Endothelial cell of umbilical vein (primary cell): ENCODE results near the gene PALD1. TPM values are rescaled to one million over a fixed set of nuclear protein-coding genes. Genes with fewer than 3 reads are reported as not detected.

Source experiments
- BruUV-seq: library from RNA; stranded (reverse); fragments of 400-500 nt; replicated peaks from 2 replicates; lab custom pipeline; 2021; lab: Mats Ljungman, UMichigan
- CTCF ChIA-PET: fragments of 300-600, 350-600 bp; sonication (Branson Sonifier 250); formaldehyde crosslinking; loops from one replicate; lab custom pipeline; 2021; ENCODE audit warnings: antibody characterized with exemption, inconsistent platforms; lab: Charles Lee
- POLR2A ChIA-PET: fragments of 300-600, 350-600 bp; sonication (Branson Sonifier 250); formaldehyde crosslinking; loops from one replicate; lab custom pipeline; 2021; ENCODE audit warnings: antibody characterized with exemption, inconsistent platforms; lab: Charles Lee
- DNase-seq: peaks from one replicate; pipeline ENCODE4 v3.0.0-alpha.2; 2011; ENCODE audit warnings: low read depth, low spot score
- FAIRE-seq: peaks from 2 replicates; lab custom pipeline; 2011; peaks lifted over from hg19 to GRCh38; lab: Jason Lieb, UNC
- H2AFZ ChIP-seq: 2 replicates; pipeline ENCODE4 v1.6.0; 2012; ENCODE audit warnings: low read depth, low read length, control low read depth, inconsistent platforms
- H3K27ac ChIP-seq: 2 replicates; pipeline ENCODE4 v1.5.1; 2011; ENCODE audit warnings: low read depth, mild to moderate bottlenecking, control low read depth, low read length, moderate library complexity; ENCODE audit not compliant: insufficient read depth
- H3K27me3 ChIP-seq, 2 experiments: 2 replicates each; pipeline versions ENCODE4 v1.6.0 to v1.6.1; 2011; ENCODE audit warnings: low read length in 2 of 2, mixed read lengths in 1 of 2; ENCODE audit not compliant: control insufficient read depth in 2 of 2, insufficient read depth in 2 of 2
- H3K36me3 ChIP-seq, 2 experiments: 2 replicates in 1 of 2; 3 replicates in 1 of 2; pipeline ENCODE4 v1.5.1; 2011; ENCODE audit warnings: low read length in 2 of 2, mild to moderate bottlenecking in 1 of 2, moderate library complexity in 1 of 2; ENCODE audit not compliant: control insufficient read depth in 2 of 2, insufficient read depth in 2 of 2; ENCODE audit errors: extremely low read depth in 1 of 2
- H3K4me1 ChIP-seq: 3 replicates; pipeline ENCODE4 v1.5.1; 2011; ENCODE audit warnings: mild to moderate bottlenecking, low read length; ENCODE audit not compliant: control insufficient read depth, insufficient read depth; ENCODE audit errors: extremely low read depth
- H3K4me2 ChIP-seq: 2 replicates; pipeline ENCODE4 v1.6.1; 2011; ENCODE audit warnings: low read length, control low read depth, mixed read lengths; ENCODE audit not compliant: insufficient read depth
- H3K4me3 ChIP-seq, 3 experiments: fragments of 200-600 bp in 1 of 3; sonication (generic), shearing (Covaris generic) in 1 of 3; replicated peaks in 1 of 3; 2 replicates each; pipeline ENCODE4 v1.5.1; 2011 to 2016; ENCODE audit warnings: control low read depth in 3 of 3, low read length in 3 of 3, mild to moderate bottlenecking in 2 of 3, inconsistent platforms in 1 of 3, low read depth in 1 of 3, moderate library complexity in 1 of 3; ENCODE audit not compliant: insufficient read depth in 1 of 3
- H3K79me2 ChIP-seq: 2 replicates; pipeline ENCODE4 v1.6.0; 2012; ENCODE audit warnings: low read length, inconsistent platforms; ENCODE audit not compliant: control insufficient read depth, insufficient read depth
- H3K9ac ChIP-seq: replicated peaks from 2 replicates; pipeline ENCODE3; 2011; ENCODE audit warnings: low read length, control low read depth; ENCODE audit not compliant: insufficient read depth; ENCODE audit errors: extremely low read depth
- H3K9me1 ChIP-seq: replicated peaks from 3 replicates; pipeline ENCODE4 v1.6.0; 2011; ENCODE audit warnings: mild to moderate bottlenecking, low read length; ENCODE audit not compliant: control insufficient read depth, insufficient read depth; ENCODE audit errors: extremely low read depth
- H3K9me3 ChIP-seq: replicated peaks from 2 replicates; pipeline ENCODE4 v1.5.1; 2012; ENCODE audit warnings: low read length, inconsistent platforms; ENCODE audit not compliant: control insufficient read depth, insufficient read depth
- H4K20me1 ChIP-seq: replicated peaks from 2 replicates; pipeline ENCODE3; 2011; ENCODE audit warnings: mild to moderate bottlenecking, low read length; ENCODE audit not compliant: control insufficient read depth, insufficient read depth; ENCODE audit errors: extremely low read depth
- EZH2 ChIP-seq: IDR thresholded peaks from 2 replicates; pipeline ENCODE4 v1.6.1; 2012; ENCODE audit warnings: borderline replicate concordance, low read depth, mild to moderate bottlenecking, moderate library complexity, low read length, inconsistent platforms; ENCODE audit not compliant: severe bottlenecking
- FOS ChIP-seq: IDR thresholded peaks from 2 replicates; pipeline ENCODE4 v1.6.1; 2011; ENCODE audit warnings: mild to moderate bottlenecking, low read length, moderate library complexity, borderline replicate concordance; ENCODE audit not compliant: insufficient read depth
- GATA2 ChIP-seq: IDR thresholded peaks from 2 replicates; pipeline ENCODE4 v1.7.0; 2011; ENCODE audit warnings: low read depth, mild to moderate bottlenecking, moderate library complexity, mixed read lengths, low read length; ENCODE audit not compliant: insufficient read length, insufficient read depth
- JUN ChIP-seq: IDR thresholded peaks from 2 replicates; pipeline ENCODE4 v1.6.1; 2011; ENCODE audit warnings: borderline replicate concordance, low read depth; ENCODE audit not compliant: insufficient read length, insufficient read depth
- MAX ChIP-seq: IDR thresholded peaks from 2 replicates; pipeline ENCODE4 v1.6.1; 2011; ENCODE audit not compliant: insufficient read depth, insufficient read length
- MYC ChIP-seq: IDR thresholded peaks from one replicate; pipeline ENCODE4 v1.6.1; 2011; ENCODE audit warnings: mild to moderate bottlenecking, low read depth, low read length
- POLR2A ChIP-seq: IDR thresholded peaks from 2 replicates; pipeline ENCODE4 v1.6.1; 2012; ENCODE audit warnings: low read depth, mild to moderate bottlenecking, control low read depth, low read length
- POLR2AphosphoS5 ChIP-seq: IDR thresholded peaks from 2 replicates; pipeline ENCODE4 v1.6.1; 2012; ENCODE audit warnings: low read depth, mild to moderate bottlenecking, control low read depth, low read length, moderate library complexity; ENCODE audit not compliant: insufficient read depth
- dilution Hi-C: fragments of 300-500 bp; cut with MboI; formaldehyde crosslinking; loops from one replicate; pipeline ENCODE4 v1.15.0; 2019; ENCODE audit warnings: low sequenced_read_pairs; ENCODE audit not compliant: extremely low pct_ligation_motif_present
- intact Hi-C: fragments of 100-400 bp; cut with micrococcal nuclease; formaldehyde crosslinking; loops from one replicate; pipeline ENCODE4 v1.10.0; 2022
- polyA plus RNA-seq, 4 experiments: library from polyadenylated mRNA; depleted of rRNA in 3 of 4; stranded (reverse) in 3 of 4; unstranded in 1 of 4; fragments of >200 nt; gene quantifications; 2 replicates each; pipeline versions ENCODE4 v1.2.1 to v1.2.3, GENCODE V29; 2011 to 2012; ENCODE audit warnings: missing spikeins in 1 of 4
- total RNA-seq: library from RNA; stranded (reverse); gene quantifications from 2 replicates; pipeline ENCODE4 v1.2.3, GENCODE V29; 2021
- TF ChIP-seq, protein P1 (sequence below), 2 donors: IDR thresholded peaks; 1 replicate in 1 of 2; 2 replicates in 1 of 2; pipeline ENCODE4 v1.5.1; 2011; ENCODE audit warnings: low read length in 2 of 2, mild to moderate bottlenecking in 2 of 2, moderate library complexity in 2 of 2, control low read depth in 1 of 2, inconsistent platforms in 1 of 2, low read depth in 1 of 2; ENCODE audit not compliant: insufficient read depth in 1 of 2; ENCODE audit errors: extremely low read depth in 1 of 2

Gene PALD1
- total and polyA plus RNA-seq, 2 donors (not counting 3 experiments of a cell fraction or from before 2014, with no cell fraction given): 16.6 to 73.3 TPM

GRCh38 chr10:70448236-70448635 lies 30.3 kb upstream of the PALD1 start:
- no peak overlapping the region for H3K4me2 ChIP-seq
- H3K27ac ChIP-seq: no peak overlapping the region
- no peaks in the 10 kb centered on the region for H3K9me3 ChIP-seq
- H3K9me1 ChIP-seq: no peaks in the 10 kb centered on the region
- no peak overlapping the region for H2AFZ ChIP-seq
- no peak overlapping the region for H3K9ac ChIP-seq
- ChIA-PET POLR2A (no interaction called here), CTCF (interaction anchor here (0.8 kb wide), 1 partner anchor 227 kb away, joined by 3 read pairs; no protein-coding TSS in a partner anchor)
- no peak overlapping the region for H3K4me3 ChIP-seq
- DNase-seq: no peak
- peaks cover 3 to 4% of the 10 kb centered on the region in 2 experiments for H3K27me3 ChIP-seq
- TF ChIP-seq FOS: no peak
- TF ChIP-seq POLR2AphosphoS5: no peak
- TF ChIP-seq MYC: no peak
- no peak for TF ChIP-seq EZH2
- TF ChIP-seq, protein P1, sequence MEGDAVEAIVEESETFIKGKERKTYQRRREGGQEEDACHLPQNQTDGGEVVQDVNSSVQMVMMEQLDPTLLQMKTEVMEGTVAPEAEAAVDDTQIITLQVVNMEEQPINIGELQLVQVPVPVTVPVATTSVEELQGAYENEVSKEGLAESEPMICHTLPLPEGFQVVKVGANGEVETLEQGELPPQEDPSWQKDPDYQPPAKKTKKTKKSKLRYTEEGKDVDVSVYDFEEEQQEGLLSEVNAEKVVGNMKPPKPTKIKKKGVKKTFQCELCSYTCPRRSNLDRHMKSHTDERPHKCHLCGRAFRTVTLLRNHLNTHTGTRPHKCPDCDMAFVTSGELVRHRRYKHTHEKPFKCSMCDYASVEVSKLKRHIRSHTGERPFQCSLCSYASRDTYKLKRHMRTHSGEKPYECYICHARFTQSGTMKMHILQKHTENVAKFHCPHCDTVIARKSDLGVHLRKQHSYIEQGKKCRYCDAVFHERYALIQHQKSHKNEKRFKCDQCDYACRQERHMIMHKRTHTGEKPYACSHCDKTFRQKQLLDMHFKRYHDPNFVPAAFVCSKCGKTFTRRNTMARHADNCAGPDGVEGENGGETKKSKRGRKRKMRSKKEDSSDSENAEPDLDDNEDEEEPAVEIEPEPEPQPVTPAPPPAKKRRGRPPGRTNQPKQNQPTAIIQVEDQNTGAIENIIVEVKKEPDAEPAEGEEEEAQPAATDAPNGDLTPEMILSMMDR (IDR thresholded peaks at IDR 0.05; ENCODE audit: extremely low read depth in 1 of 2, insufficient read depth in 1 of 2, low read depth in 1 of 2, low read length in 2 of 2): no peak
- no peak for TF ChIP-seq POLR2A
- no peak for TF ChIP-seq JUN
- TF ChIP-seq MAX: no peak
- no peak for TF ChIP-seq GATA2
- no peaks in the 10 kb centered on the region for H3K4me1 ChIP-seq
- H3K79me2 ChIP-seq: no peaks in the 10 kb centered on the region
- intact Hi-C loops (no loop called here), dilution Hi-C loops (no loop called here)
- no peaks in the 10 kb centered on the region for H4K20me1 ChIP-seq
- no TSS peak for BruUV-seq
- FAIRE-seq: no peak
- H3K36me3 ChIP-seq: no peaks in the 10 kb centered on the region
